ENCODE data around the gene C1R.
A peak's percentile ranks its signal among the peaks of the same experiment; 100 is the strongest.
"Not testable (repeated sequence)": the region's sequence is repeated elsewhere in the genome, so short reads cannot be mapped to it uniquely, and the experiment has no call there.

Gene C1R

DNA sequence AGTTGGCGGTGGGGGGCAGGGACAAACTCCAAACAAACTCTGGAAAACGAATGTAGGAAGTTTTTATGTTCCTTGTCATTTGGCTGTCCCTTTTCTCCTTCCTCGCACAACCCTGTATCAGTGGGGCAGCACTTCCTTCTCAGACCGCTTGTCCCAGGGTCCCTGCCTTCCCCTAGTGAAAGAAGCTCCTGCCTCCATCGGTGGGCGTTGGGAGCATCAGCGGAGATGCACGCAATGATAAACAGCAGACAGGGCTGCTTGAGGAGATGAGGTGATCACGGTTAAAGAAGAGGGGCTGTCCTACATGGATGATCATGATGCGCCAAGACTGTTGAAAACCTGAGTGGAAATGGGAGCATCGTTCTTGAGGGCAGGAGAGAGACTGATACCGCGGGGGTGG lies 31.1 kb downstream of the C1R start:
- Mint-ChIP-seq H3K36me3 (ENCODE audit: low read depth) (no peaks in the 10 kb centered on the region), H3K4me3 (no peak overlapping the region), H3K9me3 (no peaks in the 10 kb centered on the region), H3K27ac (no peak overlapping the region), H3K27me3 (ENCODE audit: low read depth, poor library complexity) (peaks cover 29% of the 10 kb centered on the region), H3K4me1 (peaks cover 24% of the 10 kb centered on the region)
- DNase-seq = no peak
- TF ChIP-seq CTCF (IDR thresholded peaks at IDR 0.05) = no peak

DNA sequence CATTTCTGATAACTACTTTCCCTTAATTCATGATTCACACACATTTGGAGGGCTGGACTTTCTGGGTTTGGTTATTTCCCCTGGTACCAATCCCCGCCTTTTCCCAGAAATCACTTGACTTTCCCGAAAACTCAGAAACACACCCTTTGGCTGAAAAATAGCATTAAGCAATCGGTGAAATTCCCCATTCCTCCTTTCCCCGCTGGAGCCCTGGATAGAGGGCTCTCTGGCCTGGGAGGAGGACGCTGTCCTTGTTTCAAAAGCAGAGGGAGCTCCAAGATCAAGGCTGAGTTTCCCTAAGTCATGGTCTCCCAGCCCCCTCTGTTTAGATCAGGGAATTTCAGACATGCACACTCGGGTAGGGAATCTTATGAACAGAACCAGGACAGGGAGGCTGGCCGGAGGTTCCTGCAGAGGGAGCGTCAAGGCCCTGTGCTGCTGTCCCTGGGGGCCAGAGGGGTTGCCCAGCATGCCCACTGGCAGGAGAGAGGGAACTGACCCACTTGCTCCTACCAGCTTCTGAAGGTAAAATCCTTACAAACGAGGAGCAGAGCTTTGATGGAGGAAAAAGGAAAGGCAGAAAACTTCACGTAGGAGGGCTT lies 31.8 kb downstream of the C1R start, which contains the start of gene C1S:
C1S (plus strand) TSS at position 366 of the 602 bp plus-strand sequence. CDS start 1,195 bp downstream, outside the sequence.
- H3K4me3 Mint-ChIP-seq = peak within 1 kb of the TSS; percentile 55
- peak; percentile 30 for TF ChIP-seq CTCF (IDR thresholded peaks at IDR 0.05)
- H3K36me3 Mint-ChIP-seq (ENCODE audit: low read depth) = no peaks in the 10 kb centered on the region
- H3K27ac Mint-ChIP-seq = peak within 1 kb of the TSS; percentile 77
- no peaks in the 10 kb centered on the region for H3K9me3 Mint-ChIP-seq
- H3K4me1 Mint-ChIP-seq = peaks cover 24% of the 10 kb centered on the region
- peaks cover 31% of the 10 kb centered on the region for H3K27me3 Mint-ChIP-seq (ENCODE audit: low read depth, poor library complexity)
- peak; percentile 21 for DNase-seq

DNA sequence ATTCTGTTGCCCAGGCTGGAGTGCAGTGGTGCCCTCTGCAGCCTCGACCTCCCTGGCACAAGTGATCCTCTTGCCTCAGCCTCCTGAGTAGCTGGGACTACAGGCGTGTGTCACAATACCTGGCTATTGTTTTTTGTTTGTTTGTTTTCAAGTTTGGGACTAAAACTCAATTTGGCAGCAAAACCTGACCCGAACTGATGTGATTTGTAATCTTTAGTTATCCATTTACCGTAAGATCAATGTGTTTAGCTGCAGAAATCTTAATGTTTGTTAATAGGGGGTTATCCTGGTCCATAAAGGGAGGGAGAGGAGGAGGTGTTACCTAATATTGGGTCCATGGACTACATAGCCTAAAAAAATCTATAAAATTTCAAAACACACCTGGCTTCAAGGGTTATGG lies 32.5 kb downstream of the C1R start:
- peaks cover 30% of the 10 kb centered on the region for H3K27me3 Mint-ChIP-seq (ENCODE audit: low read depth, poor library complexity)
- peaks cover 24% of the 10 kb centered on the region for H3K4me1 Mint-ChIP-seq
- no peak overlapping the region for H3K27ac Mint-ChIP-seq
- no peak for DNase-seq
- TF ChIP-seq CTCF (IDR thresholded peaks at IDR 0.05) = no peak
- no peak overlapping the region for H3K4me3 Mint-ChIP-seq
- H3K9me3 Mint-ChIP-seq = no peaks in the 10 kb centered on the region
- no peaks in the 10 kb centered on the region for H3K36me3 Mint-ChIP-seq (ENCODE audit: low read depth)

DNA sequence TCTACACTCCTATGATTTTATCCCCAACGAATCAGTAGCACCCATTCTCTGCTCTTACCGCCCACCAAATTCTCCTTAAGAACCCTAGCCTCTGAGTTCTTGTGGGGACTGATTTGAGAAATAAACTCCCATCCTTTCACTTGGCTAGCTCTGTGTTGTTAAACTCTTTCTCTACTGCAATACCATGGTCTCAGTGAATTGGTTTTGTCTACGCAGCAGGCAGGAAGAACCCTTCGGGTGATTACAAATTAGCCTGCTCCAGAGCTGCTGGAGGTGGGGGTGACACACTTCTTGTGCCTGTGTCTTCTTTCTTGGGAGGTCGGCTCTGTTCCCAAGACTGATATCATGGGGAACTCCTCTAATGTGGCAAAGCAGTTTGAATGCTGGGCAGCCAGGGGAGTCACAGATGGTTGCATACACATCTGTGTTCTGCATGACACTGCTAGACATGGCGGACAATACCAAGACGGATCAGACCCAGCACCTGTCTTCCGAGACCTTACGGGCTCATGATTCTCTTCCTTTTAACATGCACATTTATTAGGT lies 33.3 kb downstream of the C1R start:
- H3K4me3 Mint-ChIP-seq = no peak overlapping the region
- H3K36me3 Mint-ChIP-seq (ENCODE audit: low read depth) = no peaks in the 10 kb centered on the region
- no peak for DNase-seq
- peaks cover 3% of the 10 kb centered on the region for H3K9me3 Mint-ChIP-seq
- H3K4me1 Mint-ChIP-seq = peaks cover 24% of the 10 kb centered on the region
- peaks cover 26% of the 10 kb centered on the region for H3K27me3 Mint-ChIP-seq (ENCODE audit: low read depth, poor library complexity)
- no peak overlapping the region for H3K27ac Mint-ChIP-seq
- no peak for TF ChIP-seq CTCF (IDR thresholded peaks at IDR 0.05)

- DNase-seq = no peak
These were observed 33.9 kb downstream of the C1R start for GRCh38 chr12:7058163-7058845.

DNA sequence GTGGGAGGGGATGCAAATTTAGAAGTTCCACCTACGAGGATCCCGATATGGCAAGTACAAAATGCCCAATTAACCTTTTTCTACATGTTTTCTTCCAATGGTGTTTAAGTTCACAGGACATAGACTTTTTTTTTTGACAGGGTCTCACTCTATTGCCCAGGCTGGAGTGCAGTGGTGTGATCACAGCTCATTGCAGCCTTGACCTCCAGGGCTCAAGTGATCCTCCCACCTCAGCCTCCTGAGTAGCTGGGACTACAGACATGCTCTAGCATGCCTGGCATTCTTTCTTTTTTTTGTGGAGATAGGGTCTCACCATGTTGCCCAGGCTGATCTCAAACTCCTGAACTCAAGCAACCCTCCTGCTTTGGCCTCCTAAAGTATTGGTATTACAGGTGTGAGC lies 36.5 kb downstream of the C1R start:
- not testable (repeated sequence) for H3K36me3 Mint-ChIP-seq (ENCODE audit: low read depth); H3K27ac Mint-ChIP-seq; H3K4me3 Mint-ChIP-seq; DNase-seq
- peaks cover 19% of the 10 kb centered on the region for H3K9me3 Mint-ChIP-seq
- peaks cover 11% of the 10 kb centered on the region for H3K4me1 Mint-ChIP-seq
- peaks cover 24% of the 10 kb centered on the region for H3K27me3 Mint-ChIP-seq (ENCODE audit: low read depth, poor library complexity)

More at GRCh38 chr12:7058163-7058845, 33.9 kb downstream of the C1R start:
- peaks cover 26% of the 10 kb centered on the region for H3K27me3 Mint-ChIP-seq (ENCODE audit: low read depth, poor library complexity)
- no peaks in the 10 kb centered on the region for H3K36me3 Mint-ChIP-seq (ENCODE audit: low read depth)
- H3K4me1 Mint-ChIP-seq = peaks cover 24% of the 10 kb centered on the region
- no peak overlapping the region for H3K27ac Mint-ChIP-seq
- H3K4me3 Mint-ChIP-seq = no peak overlapping the region
- peaks cover 3% of the 10 kb centered on the region for H3K9me3 Mint-ChIP-seq
- no peak for TF ChIP-seq CTCF (IDR thresholded peaks at IDR 0.05)
